UCSD-AML1 (cell line): ENCODE measurements around the gene NFATC2IP.
A peak's percentile ranks its signal among the peaks of the same experiment; 100 is the strongest.
"Not testable (repeated sequence)": the region's sequence is repeated elsewhere in the genome, so short reads cannot be mapped to it uniquely, and the experiment has no call there.

Source experiments
- DNase-seq: peaks from one replicate; lab custom pipeline; 2025; ENCODE audit not compliant: unreplicated experiment; lab: John Stamatoyannopoulos, UW

The NFATC2IP gene

GRCh38 chr16:28964496-28964895, 13.8 kb downstream of the NFATC2IP start:
- DNase-seq, result no peak

- DNase-seq, result no peak
These were observed 16.4 kb downstream of the NFATC2IP start for GRCh38 chr16:28967156-28967555.

- not testable (repeated sequence) for DNase-seq
These were observed 19.0 kb downstream of the NFATC2IP start for GRCh38 chr16:28969696-28970095.

GRCh38 chr16:28974007-28974436, 23.3 kb downstream of the NFATC2IP start:
- peak; percentile 62 for DNase-seq

GRCh38 chr16:28974437-28975157, 23.9 kb downstream of the NFATC2IP start, which contains the start of gene SPNS1:
TSS of gene SPNS1 (plus strand) at chr16:28974778. CDS start at chr16:28975152, 374 bp downstream.
- peak; percentile 93 for DNase-seq

GRCh38 chr16:28975158-28975599, 24.4 kb downstream of the NFATC2IP start:
- no peak for DNase-seq

GRCh38 chr16:28977703-28978662, 27.2 kb downstream of the NFATC2IP start:
- DNase-seq, result no peak

- not testable (repeated sequence) for DNase-seq
These were observed 29.6 kb downstream of the NFATC2IP start for GRCh38 chr16:28980330-28980729.

GRCh38 chr16:28980929-28981328, 30.2 kb downstream of the NFATC2IP start:
- no peak for DNase-seq

- no peak for DNase-seq
These were observed 30.8 kb downstream of the NFATC2IP start for GRCh38 chr16:28981517-28981916.

- no peak for DNase-seq
These were observed 31.7 kb downstream of the NFATC2IP start for GRCh38 chr16:28982418-28982817.

- DNase-seq, result no peak
These were observed 32.2 kb downstream of the NFATC2IP start for GRCh38 chr16:28982949-28983348.

GRCh38 chr16:28983644-28984043, 32.9 kb downstream of the NFATC2IP start:
- no peak for DNase-seq

- no peak for DNase-seq
These were observed 33.4 kb downstream of the NFATC2IP start for GRCh38 chr16:28984091-28984490.

- peak; percentile 87 for DNase-seq
These were observed 33.9 kb downstream of the NFATC2IP start, which contains the start of gene LAT for GRCh38 chr16:28984619-28985135. TSS of gene LAT (plus strand) at chr16:28985052. CDS start at chr16:28985418, 366 bp downstream.

GRCh38 chr16:28985211-28986041, 34.7 kb downstream of the NFATC2IP start:
- DNase-seq, result no peak

GRCh38 chr16:28986046-28986445, 35.3 kb downstream of the NFATC2IP start:
- DNase-seq, result no peak

GRCh38 chr16:28986492-28986891, 35.8 kb downstream of the NFATC2IP start:
- DNase-seq, result no peak

- no peak for DNase-seq
These were observed 36.6 kb downstream of the NFATC2IP start for GRCh38 chr16:28987170-28987853.

- no peak for DNase-seq
These were observed 38.6 kb downstream of the NFATC2IP start for GRCh38 chr16:28989363-28989762.
